Coronary artery (tissue), 2 donors: ENCODE results near the gene NBPF3.

Experiments used
- DNase-seq: peaks from one replicate; pipeline ENCODE4 v3.0.0-alpha.2; 2017; ENCODE audit warnings: low spot score
- H3K27ac ChIP-seq, 2 donors: fragments of 200-600 bp; sonication (generic); one replicate each; pipeline ENCODE4 v1.5.1; 2016 to 2019
- H3K4me3 ChIP-seq: fragments of 200-600 bp; sonication (generic); 2 replicates; pipeline ENCODE4 v1.5.1; 2016; ENCODE audit warnings: mild to moderate bottlenecking, moderate library complexity
- CTCF ChIP-seq: fragments of 200-600 bp; sonication (generic); IDR thresholded peaks from one replicate; pipeline ENCODE4 v1.5.1; 2019; ENCODE audit warnings: antibody characterized with exemption

The NBPF3 gene

GRCh38 chr1:21492356-21492625 lies 52.4 kb downstream of the NBPF3 start:
- no peak for TF ChIP-seq CTCF
- no peak for DNase-seq
- no peak overlapping the region for H3K4me3 ChIP-seq
- H3K27ac ChIP-seq, result no peak overlapping the region

GRCh38 chr1:21494196-21494595 lies 54.3 kb downstream of the NBPF3 start:
- no peak for TF ChIP-seq CTCF
- no peak overlapping the region for H3K27ac ChIP-seq
- H3K4me3 ChIP-seq, result no peak overlapping the region
- no peak for DNase-seq

- DNase-seq, result no peak
Observed at GRCh38 chr1:21495225-21495820, 55.4 kb downstream of the NBPF3 start.

GRCh38 chr1:21496063-21496462 lies 56.1 kb downstream of the NBPF3 start:
- DNase-seq, result no peak
- TF ChIP-seq CTCF, result no peak
- no peak overlapping the region for H3K27ac ChIP-seq
- no peak overlapping the region for H3K4me3 ChIP-seq

More at GRCh38 chr1:21495225-21495820, 55.4 kb downstream of the NBPF3 start:
- no peak overlapping the region for H3K27ac ChIP-seq
- TF ChIP-seq CTCF, result no peak
- H3K4me3 ChIP-seq, result no peak overlapping the region

GRCh38 chr1:21496886-21497285 lies 56.9 kb downstream of the NBPF3 start:
- no peak for TF ChIP-seq CTCF
- DNase-seq, result no peak
- H3K4me3 ChIP-seq, result no peak overlapping the region
- no peak overlapping the region for H3K27ac ChIP-seq

- DNase-seq, result no peak
- Histone ChIP-seq H3K4me3 (no peak overlapping the region), H3K27ac (no peak overlapping the region)
- no peak for TF ChIP-seq CTCF
Observed at GRCh38 chr1:21497466-21498061, 57.6 kb downstream of the NBPF3 start.

GRCh38 chr1:21499283-21499950 lies 59.5 kb downstream of the NBPF3 start:
- no peak overlapping the region for H3K4me3 ChIP-seq
- no peak for DNase-seq
- H3K27ac ChIP-seq, result no peak overlapping the region
- TF ChIP-seq CTCF, result no peak
